ENCODE data around the gene NWD2. TPM values are rescaled to one million over a fixed set of nuclear protein-coding genes. Genes with fewer than 3 reads are reported as not detected.

The NWD2 gene
- total and polyA plus RNA-seq, 9 of the 15 experiments (the other 6 are each of a cell fraction or from before 2014, with no cell fraction given), result not detected

DNA sequence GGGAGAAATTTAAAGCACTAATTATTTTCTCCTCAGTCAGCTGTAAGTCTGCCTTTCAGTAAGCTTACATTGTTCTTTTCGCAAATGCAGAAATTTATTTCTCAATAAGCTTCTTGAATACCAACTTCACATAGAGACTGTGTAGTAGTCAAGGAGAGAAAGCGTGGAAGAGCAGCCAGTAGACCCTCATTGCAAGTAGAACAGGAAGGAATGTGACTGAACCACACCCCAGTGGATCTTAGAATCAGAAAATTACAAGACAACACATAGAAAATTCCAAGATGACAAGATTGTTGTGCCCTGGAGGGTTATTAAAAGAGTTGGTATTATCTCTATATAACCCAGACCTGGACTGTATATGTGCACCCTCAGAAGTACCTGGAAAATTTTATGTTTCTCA lies 224.7 kb downstream of the NWD2 start (continued):
- no peak for TF ChIP-seq CEBPG (CRISPR knock-in tag; IDR thresholded peaks at IDR 0.05)
- no peak for TF ChIP-seq CEBPG (tag; conservative IDR thresholded peaks at IDR 0.05 in 1 of 2, IDR thresholded peaks at IDR 0.05 in 1 of 2)

DNA sequence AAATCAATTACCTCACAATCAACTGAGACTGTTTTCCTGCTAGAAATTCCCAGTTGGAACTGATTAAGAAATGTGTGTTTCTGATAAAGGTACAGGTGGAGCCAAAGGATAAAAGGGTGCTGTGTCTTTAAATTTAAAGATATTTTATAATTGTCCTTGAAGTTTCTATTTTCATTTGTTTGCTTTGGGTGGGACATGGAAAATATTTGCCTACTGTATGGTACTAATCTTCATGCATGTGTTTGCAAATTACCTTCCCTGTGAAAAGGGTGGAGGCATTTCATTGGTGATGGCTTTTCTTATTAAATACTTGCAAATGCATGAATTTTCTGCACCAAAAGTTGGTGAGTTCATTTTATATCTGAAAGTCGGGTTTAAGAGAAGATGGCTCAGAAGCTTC lies 225.7 kb downstream of the NWD2 start:
- intact Hi-C loops (cut with micrococcal nuclease) (no loop called here), in situ Hi-C loops (cut with MboI) (no loop called here)
- Histone ChIP-seq H3K4me3 (no peak overlapping the region), H2AFZ (ENCODE audit: low read depth, low read length) (no peak overlapping the region), H3K9ac (ENCODE audit: insufficient read depth in 1 of 2, low read depth in 2 of 2, low read length in 2 of 2) (no peak overlapping the region), H3K79me2 (ENCODE audit: control insufficient read depth, insufficient read depth, low read length) (no peaks in the 10 kb centered on the region), H3K9me3 (replicated peaks; ENCODE audit: control insufficient read depth, insufficient read depth, low read depth, low read length) (no peaks in the 10 kb centered on the region), H3K27me3 (ENCODE audit: control insufficient read depth in 2 of 2, insufficient read depth in 2 of 2, low read length in 2 of 2) (no peaks in the 10 kb centered on the region), H3K9me1 (ENCODE audit: control insufficient read depth, insufficient read depth, low read length) (no peaks in the 10 kb centered on the region), H3K4me1 (replicated peaks in 1 of 2; ENCODE audit: control insufficient read depth in 2 of 2, insufficient read depth in 2 of 2, low read length in 2 of 2) (no peaks in the 10 kb centered on the region), H3K4me2 (ENCODE audit: insufficient read depth, low read length) (no peak overlapping the region), H4K20me1 (replicated peaks; ENCODE audit: control insufficient read depth, insufficient read depth, low read length) (no peaks in the 10 kb centered on the region), H3K27ac (ENCODE audit: extremely low read depth, low read depth, low read length) (no peak overlapping the region), H3K36me3 (ENCODE audit: control insufficient read depth, insufficient read depth, low read length) (no peaks in the 10 kb centered on the region)
- BruUV-seq (replicated peaks), result no TSS peak
- CTCF ChIA-PET (ENCODE audit: low intra/inter-chr PET ratio), result no interaction called here
- no peak for ATAC-seq
- FAIRE-seq, result no peak
- 0% methylated on average over 1 of the region's 1 CpG for WGBS (ENCODE audit: insufficient coverage, low coverage, missing lambda C conversion rate)
- POLR2A ChIA-PET, result no interaction called here
- no peak for DNase-seq (ENCODE audit: extremely low read depth in 1 of 4, low spot score in 3 of 4)
- TF ChIP-seq FOXJ3 (CRISPR knock-in tag; IDR thresholded peaks at IDR 0.05), result no peak
- TF ChIP-seq MTA2 (IDR thresholded peaks at IDR 0.05; ENCODE audit: low read depth), result no peak
- TF ChIP-seq THAP12 (CRISPR knock-in tag; IDR thresholded peaks at IDR 0.05), result no peak
- TF ChIP-seq POLR2G (IDR thresholded peaks at IDR 0.05; ENCODE audit: low read depth, low read length), result no peak
- no peak for TF ChIP-seq E4F1 (CRISPR knock-in tag; IDR thresholded peaks at IDR 0.05; ENCODE audit: borderline replicate concordance)
- no peak for TF ChIP-seq CBFA2T2 (conservative IDR thresholded peaks at IDR 0.05)
- no peak for TF ChIP-seq HOXB6 (CRISPR knock-in tag; IDR thresholded peaks at IDR 0.05; ENCODE audit: borderline replicate concordance)
- TF ChIP-seq, protein P1, sequence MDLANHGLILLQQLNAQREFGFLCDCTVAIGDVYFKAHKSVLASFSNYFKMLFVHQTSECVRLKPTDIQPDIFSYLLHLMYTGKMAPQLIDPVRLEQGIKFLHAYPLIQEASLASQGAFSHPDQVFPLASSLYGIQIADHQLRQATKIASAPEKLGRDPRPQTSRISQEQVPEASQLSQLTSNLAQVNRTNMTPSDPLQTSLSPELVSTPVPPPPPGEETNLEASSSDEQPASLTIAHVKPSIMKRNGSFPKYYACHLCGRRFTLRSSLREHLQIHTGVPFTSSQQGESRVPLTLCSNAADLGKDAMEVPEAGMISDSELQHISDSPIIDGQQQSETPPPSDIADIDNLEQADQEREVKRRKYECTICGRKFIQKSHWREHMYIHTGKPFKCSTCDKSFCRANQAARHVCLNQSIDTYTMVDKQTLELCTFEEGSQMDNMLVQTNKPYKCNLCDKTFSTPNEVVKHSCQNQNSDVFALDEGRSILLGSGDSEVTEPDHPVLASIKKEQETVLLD (IDR thresholded peaks at IDR 0.05), result no peak
- TF ChIP-seq SETDB1 (IDR thresholded peaks at IDR 0.05; ENCODE audit: low read length), result no peak
